SW 1271 (cell line): Measurements from ENCODE around the gene FZD10.

Source experiments
- DNase-seq, 2 experiments: peaks; one replicate each; lab custom pipeline; 2025; lab: John Stamatoyannopoulos, UW

FZD10 gene

DNA sequence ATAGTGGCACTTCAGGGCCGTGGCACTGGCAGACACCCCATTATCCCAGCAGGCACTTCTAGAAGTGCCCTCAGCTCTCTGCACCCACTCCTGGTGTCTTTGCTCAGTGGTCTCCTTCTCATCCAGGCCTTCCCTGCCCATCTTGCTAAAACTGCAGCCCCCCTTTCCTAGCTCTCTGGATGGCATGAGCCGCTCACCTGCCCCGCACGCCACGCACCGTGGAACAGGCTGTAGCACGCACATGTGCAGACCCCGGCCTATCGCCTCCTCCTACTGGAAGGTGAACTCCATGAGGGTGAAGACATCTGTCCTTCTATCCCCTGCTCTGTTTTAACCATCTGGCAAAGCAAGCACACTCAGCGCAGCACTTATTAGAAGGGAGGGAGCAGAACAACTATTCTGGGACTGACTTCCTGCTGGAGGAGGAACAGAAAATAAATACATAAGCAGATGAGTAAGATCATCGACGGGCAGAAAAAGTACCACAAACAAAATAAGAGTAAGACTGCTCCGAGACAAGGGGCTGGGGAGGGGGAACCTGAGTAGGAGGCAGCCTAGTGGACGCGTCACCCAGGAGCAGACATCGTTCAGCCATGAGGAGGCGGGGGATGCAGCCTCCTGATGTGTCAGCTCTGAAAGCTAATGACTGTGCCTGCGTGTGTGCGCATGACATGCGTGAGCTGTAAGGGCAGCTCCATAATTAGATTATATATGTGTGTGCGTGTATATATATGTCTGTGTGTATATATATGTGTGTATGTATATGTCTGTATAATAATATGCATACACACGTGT, 7.8 kb upstream of the FZD10 start:
- no peak for DNase-seq

DNA sequence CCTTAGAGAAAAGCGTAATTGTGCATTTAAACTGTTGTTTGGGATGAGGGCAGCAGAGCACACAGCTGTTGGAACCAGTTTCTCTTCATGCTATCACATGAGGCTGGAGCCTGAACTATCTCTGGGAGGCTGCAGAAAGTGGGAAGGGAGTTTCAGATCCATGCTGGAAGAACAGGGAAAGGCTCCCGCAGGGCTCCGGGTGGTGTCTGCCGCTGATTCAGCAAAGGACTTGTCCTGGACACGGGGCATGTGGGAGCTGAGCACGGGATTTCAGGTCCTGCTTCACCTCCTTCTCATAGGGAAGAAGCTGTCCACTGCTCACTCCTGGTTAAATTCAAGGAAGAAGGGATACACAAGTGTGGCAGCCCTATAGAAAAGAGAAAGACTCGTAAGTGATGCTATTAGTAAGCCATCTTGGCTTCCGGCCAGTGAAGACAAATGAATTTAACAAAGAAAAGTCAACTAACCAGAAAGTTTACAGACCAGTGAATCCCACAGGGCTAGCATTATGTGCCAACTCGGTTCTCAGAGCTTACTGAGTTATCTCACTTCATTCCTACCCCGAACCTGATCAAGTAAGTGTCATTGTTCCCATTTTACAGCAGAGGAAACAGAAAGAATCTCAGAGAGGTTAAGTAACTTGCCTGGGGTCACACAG, 6.7 kb upstream of the FZD10 start:
- DNase-seq: no peak

DNA sequence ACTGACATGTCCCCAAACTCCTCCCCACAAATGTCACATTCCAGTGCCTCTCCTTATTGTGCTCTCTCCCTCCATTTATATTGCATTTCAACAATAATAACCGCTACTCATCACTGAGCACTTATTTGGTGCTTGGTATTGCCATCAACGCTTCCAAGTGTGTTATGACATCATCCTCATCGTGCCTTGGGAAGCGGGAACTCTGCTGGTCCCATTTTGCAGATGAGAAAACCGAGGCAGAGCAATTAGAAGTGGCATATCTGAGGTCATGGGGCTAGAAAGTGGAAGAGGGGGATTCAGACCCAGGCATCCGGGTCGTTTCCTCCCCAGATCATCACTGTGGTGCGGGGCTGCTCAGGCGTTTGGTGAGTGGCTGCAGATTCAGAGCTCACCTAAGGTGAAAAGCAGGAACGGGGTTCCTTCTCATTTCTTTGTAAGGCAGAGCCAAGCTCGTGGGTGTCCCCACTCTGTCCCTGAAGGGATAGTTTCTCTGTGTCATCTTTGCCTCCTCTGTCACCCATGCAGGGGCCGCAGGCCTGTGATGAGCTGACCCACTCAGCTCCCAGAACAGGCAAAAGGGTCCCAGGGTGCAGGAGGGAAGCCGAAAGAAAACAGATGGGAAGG, 5.5 kb upstream of the FZD10 start:
- DNase-seq: no peak

DNA sequence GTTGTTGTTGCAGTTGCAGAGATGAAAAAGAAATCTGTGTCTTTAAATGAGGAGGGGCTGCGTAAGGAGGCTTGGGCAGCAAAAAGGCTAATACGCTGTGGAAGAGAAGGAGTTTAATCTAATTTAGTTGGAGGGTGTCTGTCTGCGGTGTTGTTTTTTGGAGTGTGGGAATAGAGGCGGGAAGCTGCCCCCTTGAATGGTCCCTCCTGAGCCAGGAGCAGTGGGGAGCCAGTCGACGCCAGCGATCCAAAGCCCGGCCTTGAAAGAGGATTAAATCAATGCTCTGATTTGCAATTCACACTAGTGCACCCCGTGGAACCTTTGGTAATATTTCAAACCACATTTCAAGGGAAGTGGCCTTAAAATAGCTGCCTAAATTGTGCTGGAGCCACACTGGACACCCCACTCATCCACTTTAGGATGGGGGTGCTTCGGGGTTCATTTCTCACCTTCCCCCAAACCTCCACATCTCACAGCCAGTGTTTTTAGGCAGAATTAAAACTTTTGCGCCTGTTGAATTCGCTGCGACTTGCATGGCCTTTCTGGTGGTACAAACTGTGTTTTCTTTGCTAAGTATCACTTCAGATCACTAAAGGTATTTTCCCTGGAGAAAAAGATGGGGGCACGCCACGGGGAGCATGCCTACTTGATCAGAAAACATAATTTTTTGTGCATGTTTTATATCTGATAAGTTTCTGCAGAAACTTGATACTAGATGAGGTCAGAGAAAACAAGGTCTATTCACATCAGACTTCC, 4.1 kb upstream of the FZD10 start:
- no peak for DNase-seq

DNA sequence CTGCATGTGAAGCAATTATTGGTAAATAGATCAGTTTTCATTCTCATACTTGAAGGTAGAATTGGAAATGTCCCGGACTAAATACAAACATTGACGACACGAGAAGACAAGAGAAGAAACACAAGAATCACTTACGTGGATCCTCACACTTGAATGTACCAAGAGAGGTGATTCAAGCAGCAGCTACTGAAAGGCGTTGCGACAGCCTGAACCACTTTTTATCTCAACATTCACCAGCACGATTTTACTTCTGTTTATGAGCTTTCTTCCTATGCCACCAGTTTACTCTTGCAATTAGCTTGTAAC, 3.6 kb upstream of the FZD10 start:
- no peak for DNase-seq

DNA sequence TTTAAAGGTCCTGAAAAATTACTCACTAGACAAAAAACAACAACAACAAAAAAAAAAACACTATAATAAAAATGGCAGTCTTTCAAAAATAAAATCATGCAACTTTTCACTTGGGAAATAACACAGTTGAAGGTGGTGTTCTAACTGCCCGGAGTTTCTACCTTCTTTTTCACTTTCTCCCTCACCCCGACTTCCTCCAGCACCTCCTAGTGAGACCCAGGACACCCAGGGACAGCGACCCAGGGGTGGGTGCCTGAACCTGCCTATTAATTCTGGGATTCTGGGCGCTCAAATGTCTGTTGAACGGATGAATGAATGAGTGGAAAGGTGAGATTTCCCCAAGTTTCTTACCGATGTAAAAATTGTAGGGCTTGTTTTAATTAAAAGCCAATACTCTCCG, 2.0 kb upstream of the FZD10 start:
- DNase-seq: no peak

DNA sequence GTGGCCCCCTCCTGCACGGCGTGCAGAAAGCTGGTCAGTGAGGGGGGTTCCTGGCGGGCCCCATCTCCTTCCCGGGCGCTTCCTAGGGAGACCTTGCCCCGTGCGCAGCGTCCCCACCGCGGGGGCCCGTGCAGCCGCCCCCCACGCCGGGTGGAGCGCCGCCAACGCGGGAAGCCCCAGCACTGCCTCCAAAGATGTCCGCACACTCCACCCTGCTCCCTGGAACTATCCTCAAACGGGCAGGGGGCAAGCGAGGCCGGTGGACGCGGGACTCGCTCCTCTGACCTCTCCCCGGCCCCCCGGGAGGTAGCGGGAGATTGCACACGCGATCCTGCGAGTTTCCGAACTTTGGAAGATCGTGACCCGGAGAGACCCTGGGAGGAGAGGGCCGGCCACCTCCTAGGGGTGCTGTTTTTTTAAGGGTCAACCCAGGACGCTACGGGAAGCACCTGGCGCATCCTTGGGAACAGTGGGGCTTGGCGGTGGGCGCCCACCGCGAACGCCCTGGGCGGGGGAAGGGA, 1.5 kb upstream of the FZD10 start:
- no peak for DNase-seq

DNA sequence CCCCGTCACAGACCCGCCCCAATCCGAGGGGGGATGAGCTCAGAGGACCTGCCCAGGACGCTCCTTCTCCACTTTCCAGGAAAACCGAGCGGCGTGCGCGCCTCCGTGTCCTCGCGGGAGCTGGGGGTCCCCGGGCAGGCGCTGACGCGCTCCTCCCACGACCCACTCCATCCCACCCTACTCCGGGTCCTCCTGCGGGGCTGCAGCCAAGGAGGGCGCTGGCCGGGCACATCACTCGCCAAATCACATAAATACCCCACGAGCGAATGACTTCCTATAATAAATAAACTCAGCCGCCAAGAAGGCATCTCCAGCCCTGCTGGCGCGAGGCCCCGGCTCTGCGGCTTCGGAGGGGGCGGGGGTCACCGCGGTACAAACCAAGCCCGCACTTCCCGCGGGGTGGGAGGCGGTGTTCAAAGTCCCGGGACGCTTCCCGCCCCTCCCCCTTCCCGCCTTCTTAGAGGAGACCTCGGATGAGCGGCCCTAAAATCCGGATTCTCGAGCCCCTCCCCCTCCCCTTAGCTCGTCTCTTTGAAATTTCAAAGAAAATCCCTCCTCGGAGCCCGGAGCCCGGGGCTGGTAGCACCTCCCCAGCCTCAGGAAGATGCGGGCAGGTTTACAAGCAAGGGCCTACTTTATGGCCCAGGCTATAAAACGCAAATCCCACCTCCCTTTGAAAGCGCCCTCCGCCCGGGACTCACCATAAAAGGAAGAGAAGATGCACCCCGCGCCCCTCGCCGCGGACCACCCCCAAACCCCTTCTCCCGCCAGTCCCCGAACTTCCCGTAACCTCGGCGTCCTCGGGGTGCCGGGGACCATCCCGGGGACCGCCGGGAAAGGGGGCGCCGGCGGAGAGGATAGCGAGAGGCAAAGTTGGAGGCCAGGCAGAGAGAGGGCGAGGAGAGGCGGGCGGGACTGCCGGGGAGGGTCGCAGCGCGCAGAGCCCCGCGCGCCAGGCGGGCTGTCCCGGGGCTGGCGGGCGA, 712 bp upstream of the FZD10 start:
- DNase-seq: no peak

DNA sequence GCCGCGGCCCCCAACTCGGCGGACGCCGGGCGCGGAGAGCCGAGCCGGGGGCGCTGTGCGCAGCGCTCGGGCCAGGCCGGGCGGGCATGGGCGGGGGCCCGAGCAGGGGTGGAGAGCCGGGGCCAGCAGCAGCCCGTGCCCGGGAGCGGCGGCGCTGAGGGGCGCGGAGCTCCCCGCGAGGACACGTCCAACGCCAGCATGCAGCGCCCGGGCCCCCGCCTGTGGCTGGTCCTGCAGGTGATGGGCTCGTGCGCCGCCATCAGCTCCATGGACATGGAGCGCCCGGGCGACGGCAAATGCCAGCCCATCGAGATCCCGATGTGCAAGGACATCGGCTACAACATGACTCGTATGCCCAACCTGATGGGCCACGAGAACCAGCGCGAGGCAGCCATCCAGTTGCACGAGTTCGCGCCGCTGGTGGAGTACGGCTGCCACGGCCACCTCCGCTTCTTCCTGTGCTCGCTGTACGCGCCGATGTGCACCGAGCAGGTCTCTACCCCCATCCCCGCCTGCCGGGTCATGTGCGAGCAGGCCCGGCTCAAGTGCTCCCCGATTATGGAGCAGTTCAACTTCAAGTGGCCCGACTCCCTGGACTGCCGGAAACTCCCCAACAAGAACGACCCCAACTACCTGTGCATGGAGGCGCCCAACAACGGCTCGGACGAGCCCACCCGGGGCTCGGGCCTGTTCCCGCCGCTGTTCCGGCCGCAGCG, 639 bp downstream of the FZD10 start:
- DNase-seq: no peak

DNA sequence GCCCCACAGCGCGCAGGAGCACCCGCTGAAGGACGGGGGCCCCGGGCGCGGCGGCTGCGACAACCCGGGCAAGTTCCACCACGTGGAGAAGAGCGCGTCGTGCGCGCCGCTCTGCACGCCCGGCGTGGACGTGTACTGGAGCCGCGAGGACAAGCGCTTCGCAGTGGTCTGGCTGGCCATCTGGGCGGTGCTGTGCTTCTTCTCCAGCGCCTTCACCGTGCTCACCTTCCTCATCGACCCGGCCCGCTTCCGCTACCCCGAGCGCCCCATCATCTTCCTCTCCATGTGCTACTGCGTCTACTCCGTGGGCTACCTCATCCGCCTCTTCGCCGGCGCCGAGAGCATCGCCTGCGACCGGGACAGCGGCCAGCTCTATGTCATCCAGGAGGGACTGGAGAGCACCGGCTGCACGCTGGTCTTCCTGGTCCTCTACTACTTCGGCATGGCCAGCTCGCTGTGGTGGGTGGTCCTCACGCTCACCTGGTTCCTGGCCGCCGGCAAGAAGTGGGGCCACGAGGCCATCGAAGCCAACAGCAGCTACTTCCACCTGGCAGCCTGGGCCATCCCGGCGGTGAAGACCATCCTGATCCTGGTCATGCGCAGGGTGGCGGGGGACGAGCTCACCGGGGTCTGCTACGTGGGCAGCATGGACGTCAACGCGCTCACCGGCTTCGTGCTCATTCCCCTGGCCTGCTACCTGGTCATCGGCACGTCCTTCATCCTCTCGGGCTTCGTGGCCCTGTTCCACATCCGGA, 1.4 kb downstream of the FZD10 start:
- no peak for DNase-seq

DNA sequence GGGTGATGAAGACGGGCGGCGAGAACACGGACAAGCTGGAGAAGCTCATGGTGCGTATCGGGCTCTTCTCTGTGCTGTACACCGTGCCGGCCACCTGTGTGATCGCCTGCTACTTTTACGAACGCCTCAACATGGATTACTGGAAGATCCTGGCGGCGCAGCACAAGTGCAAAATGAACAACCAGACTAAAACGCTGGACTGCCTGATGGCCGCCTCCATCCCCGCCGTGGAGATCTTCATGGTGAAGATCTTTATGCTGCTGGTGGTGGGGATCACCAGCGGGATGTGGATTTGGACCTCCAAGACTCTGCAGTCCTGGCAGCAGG, 1.9 kb downstream of the FZD10 start:
- no peak for DNase-seq

DNA sequence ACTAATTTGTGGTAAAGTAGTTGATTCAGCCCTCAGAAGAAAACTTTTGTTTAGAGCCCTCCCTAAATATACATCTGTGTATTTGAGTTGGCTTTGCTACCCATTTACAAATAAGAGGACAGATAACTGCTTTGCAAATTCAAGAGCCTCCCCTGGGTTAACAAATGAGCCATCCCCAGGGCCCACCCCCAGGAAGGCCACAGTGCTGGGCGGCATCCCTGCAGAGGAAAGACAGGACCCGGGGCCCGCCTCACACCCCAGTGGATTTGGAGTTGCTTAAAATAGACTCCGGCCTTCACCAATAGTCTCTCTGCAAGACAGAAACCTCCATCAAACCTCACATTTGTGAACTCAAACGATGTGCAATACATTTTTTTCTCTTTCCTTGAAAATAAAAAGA, 2.7 kb downstream of the FZD10 start:
- no peak for DNase-seq

DNA sequence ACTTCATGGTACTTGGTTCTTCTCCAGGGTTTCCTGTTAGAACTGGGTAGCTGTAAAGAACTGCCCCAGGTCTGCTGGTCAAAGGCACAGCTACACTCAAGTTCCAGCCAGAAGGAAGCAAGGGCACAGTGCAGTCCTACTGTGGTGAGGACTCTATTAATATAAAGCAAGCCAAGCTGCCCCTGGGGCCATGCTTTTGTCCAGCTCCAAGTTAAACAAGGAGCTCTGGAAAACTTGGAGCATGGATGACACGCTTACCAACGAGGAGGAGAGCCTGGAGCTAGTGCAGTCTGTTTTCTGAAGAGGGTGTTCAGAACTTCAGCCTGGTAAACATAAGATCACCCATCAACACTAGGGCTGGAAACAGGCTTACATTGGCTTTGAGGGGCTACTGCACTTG, 4.0 kb downstream of the FZD10 start:
- no peak for DNase-seq

DNA sequence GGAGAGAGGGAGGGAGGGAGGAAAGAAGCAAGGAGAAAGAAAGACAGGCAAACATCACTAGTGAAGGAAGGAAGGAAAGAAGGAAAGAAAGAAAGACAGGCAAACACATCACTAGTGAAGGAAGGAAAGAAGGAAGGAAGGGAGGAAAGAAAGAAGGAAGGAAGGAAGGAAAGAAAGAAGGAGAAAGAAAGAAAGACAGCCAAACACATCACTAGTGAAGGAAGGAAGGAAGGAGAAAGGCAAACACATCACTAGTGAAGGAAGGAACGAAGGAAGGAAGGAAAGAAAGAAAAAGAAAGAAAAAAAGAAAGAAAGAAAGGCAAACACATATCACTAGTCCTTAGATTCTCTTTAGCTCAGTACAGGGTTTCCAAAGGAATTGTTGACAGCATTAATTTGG, 5.3 kb downstream of the FZD10 start:
- no peak for DNase-seq

DNA sequence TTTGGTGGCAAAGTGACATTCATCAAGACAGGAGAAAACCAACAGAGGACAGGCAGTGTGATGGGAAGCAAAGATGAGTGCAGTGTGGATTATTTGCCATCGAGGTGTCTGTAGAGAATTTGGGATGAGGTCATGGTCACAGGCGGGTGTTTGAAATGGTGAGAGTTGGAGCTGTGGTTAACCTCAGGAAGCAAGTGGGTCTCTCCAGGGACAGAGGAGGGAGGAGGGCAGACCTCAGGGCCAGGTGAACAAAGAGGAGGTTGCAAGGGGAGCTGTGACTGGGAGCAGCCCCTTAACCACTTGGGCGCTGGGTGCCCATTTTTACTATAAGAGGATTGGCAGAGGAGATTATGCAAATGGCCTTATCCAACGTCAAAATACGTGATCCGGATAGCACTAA, 7.0 kb downstream of the FZD10 start:
- DNase-seq: no peak

DNA sequence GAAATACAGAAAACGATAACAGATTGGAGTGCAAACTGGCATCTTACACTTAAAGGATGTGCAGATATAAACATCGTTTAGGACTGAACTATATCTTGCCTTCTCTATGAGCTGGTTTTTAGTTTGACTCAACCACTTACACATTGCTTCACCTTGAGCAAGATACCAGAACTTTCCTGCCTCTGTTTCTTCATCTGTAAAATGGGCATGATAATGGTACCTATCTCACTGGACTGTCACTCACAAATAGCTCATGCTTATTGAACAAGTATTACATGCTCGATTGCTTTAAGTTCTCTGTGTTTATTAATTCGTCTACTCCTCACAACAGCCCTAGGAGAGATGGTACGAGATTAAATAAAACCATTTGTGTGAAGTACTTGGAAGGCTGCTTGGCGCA, 7.7 kb downstream of the FZD10 start:
- DNase-seq: no peak

DNA sequence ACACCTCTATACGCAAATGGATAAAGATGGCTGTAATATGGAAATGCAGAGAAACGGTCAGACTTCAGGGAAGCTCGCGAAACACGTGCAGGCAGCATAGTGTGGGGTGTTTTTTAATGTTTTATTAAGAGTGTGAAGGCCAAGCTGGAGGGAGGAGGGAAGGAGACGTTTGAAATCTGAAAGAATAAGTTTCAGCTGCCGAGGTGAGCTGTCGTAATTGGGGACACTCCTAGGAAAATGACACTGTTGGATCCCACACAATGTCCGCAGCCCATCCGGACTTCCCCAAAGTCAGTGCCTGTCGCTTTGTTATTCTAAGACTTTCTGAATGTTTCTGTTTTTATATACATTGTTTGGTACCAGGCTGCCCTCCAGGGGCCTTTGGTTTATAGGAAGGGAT, 8.3 kb downstream of the FZD10 start:
- no peak for DNase-seq

DNA sequence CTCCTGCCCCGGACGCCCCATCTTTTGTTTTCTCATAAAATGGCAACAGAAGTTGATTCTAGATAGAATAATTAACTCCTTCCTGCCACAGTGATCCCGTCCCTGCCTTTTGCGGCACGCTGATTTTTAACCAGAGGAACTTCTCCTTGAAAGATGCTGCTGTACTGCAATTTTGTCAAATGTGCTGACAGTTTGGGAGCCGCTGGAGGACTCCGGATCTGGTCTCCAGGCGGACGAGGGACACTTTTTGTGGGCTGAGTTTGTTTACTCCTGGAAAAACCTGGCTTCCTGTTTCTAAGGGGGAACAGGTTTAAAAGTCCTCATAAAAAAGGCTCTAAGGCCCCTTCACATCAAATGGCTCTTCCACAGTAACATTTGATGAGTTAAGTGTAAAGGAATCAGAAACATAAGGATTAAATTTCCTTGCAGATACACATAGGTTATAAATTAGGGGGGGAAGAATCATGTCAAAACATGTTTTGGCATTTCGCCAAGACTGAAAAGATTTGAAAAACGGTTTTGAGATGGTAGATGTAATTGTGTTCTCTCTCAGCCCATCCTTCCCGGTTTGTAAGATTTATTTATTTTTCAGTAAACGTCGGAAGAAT, 15.5 kb downstream of the FZD10 start:
- no peak for DNase-seq

DNA sequence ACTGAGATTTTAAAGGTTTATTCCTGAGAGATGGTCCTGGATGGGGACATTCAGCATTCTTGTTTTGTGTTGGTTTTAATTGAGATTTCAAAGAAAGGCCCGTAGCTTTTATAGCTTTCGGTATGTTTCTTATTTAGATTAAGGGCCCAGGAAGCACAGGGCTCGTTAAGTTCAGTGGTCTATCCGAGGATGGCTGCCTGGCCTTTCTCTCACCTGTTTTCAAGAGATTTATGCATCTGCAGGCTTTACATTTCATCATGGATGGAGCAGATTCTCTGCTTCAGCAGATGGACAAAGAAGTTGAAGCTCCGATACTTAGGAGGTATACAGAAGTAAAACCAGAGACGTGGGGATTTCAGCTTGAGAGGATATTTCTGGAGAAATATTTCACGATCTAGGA, 16.0 kb downstream of the FZD10 start:
- no peak for DNase-seq

DNA sequence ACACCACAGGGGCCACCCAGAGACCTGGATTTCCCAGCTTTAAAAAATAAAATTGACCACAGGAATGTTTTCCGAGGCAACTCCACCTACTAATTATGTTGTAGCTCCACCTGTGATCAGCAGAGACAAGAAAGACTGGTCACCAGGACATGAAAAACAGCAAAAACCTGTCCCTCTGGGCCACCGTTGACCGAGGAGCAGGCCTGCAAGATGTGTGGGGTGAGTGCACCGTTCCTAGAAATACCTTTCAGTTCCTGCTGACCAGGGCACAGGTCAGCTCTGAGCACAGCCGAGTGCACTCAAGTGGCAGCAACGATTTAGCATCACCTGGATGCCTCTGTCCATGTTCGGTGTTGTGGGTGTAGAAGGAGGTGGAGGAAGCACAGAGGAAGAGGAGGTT, 16.9 kb downstream of the FZD10 start:
- no peak for DNase-seq
